Astrocyte (in vitro differentiated cells and primary cell): ENCODE results near the gene ARID5B. TPM values are rescaled to one million over a fixed set of nuclear protein-coding genes. Genes with fewer than 3 reads are reported as not detected.

Experiments
- DNase-seq: peaks from one replicate; pipeline ENCODE4 v3.0.0-alpha.2; 2010; ENCODE audit warnings: low read depth
- FAIRE-seq: peaks from 2 replicates; lab custom pipeline; 2011; peaks lifted over from hg19 to GRCh38; lab: Jason Lieb, UNC
- H2AFZ ChIP-seq: 2 replicates; pipeline ENCODE4 v1.6.0; 2012; ENCODE audit warnings: low read depth, low read length, inconsistent platforms
- H3K27ac ChIP-seq: 2 replicates; pipeline ENCODE4 v1.5.1; 2011; ENCODE audit warnings: low read depth, low read length, inconsistent platforms
- H3K27me3 ChIP-seq: 2 replicates; pipeline ENCODE4 v1.6.0; 2011; ENCODE audit warnings: low read length, inconsistent platforms; ENCODE audit not compliant: insufficient read depth
- H3K36me3 ChIP-seq: 2 replicates; pipeline ENCODE4 v1.5.1; 2011; ENCODE audit warnings: low read length, inconsistent platforms; ENCODE audit not compliant: insufficient read depth
- H3K4me1 ChIP-seq: 2 replicates; pipeline ENCODE4 v1.5.1; 2011; ENCODE audit warnings: low read length, inconsistent platforms; ENCODE audit not compliant: insufficient read depth
- H3K4me2 ChIP-seq: 2 replicates; pipeline ENCODE4 v1.6.0; 2012; ENCODE audit warnings: low read length, inconsistent platforms
- H3K4me3 ChIP-seq: 2 replicates; pipeline ENCODE4 v1.5.1; 2011; ENCODE audit warnings: low read depth, mild to moderate bottlenecking, low read length, inconsistent platforms; ENCODE audit not compliant: insufficient read depth
- H3K79me2 ChIP-seq: 2 replicates; pipeline ENCODE4 v1.6.0; 2012; ENCODE audit warnings: mild to moderate bottlenecking, low read length, inconsistent platforms; ENCODE audit not compliant: insufficient read depth
- H3K9ac ChIP-seq: 2 replicates; pipeline ENCODE4 v1.6.0; 2012; ENCODE audit warnings: mild to moderate bottlenecking, low read length, inconsistent platforms
- H3K9me3 ChIP-seq: 2 replicates; pipeline ENCODE4 v1.5.1; 2012; ENCODE audit warnings: low read depth, mild to moderate bottlenecking, low read length, inconsistent platforms; ENCODE audit not compliant: insufficient read depth
- H4K20me1 ChIP-seq: 2 replicates; pipeline ENCODE4 v1.6.0; 2012; ENCODE audit warnings: low read length, inconsistent platforms; ENCODE audit not compliant: insufficient read depth
- H3K27ac Mint-ChIP-seq: one replicate; pipeline ENCODE4 v1.8.0; 2021; ENCODE audit warnings: mild to moderate bottlenecking, mixed read lengths; ENCODE audit not compliant: unreplicated experiment
- H3K27me3 Mint-ChIP-seq: one replicate; pipeline ENCODE4 v1.8.0; 2021; ENCODE audit warnings: low read depth, mixed read lengths; ENCODE audit not compliant: unreplicated experiment
- H3K36me3 Mint-ChIP-seq: one replicate; pipeline ENCODE4 v1.8.0; 2021; ENCODE audit warnings: low read depth, mixed read lengths; ENCODE audit not compliant: unreplicated experiment
- H3K4me1 Mint-ChIP-seq: one replicate; pipeline ENCODE4 v1.8.0; 2021; ENCODE audit warnings: low read depth, mixed read lengths; ENCODE audit not compliant: unreplicated experiment
- H3K4me3 Mint-ChIP-seq: one replicate; pipeline ENCODE4 v1.8.0; 2021; ENCODE audit warnings: mild to moderate bottlenecking, moderate library complexity, mixed read lengths; ENCODE audit not compliant: unreplicated experiment
- H3K9me3 Mint-ChIP-seq: one replicate; pipeline ENCODE4 v1.8.0; 2021; ENCODE audit warnings: mild to moderate bottlenecking, mixed read lengths; ENCODE audit not compliant: unreplicated experiment
- CTCF ChIP-seq: IDR thresholded peaks from 2 replicates; pipeline ENCODE4 v1.5.1; 2011; ENCODE audit warnings: low read depth, mild to moderate bottlenecking, inconsistent platforms, low read length, moderate library complexity; ENCODE audit not compliant: insufficient read depth
- EZH2 ChIP-seq: IDR thresholded peaks from 2 replicates; pipeline ENCODE4 v1.6.1; 2012; ENCODE audit warnings: mild to moderate bottlenecking, low read length, inconsistent platforms; ENCODE audit not compliant: insufficient read depth
- total RNA-seq: library from RNA; stranded (reverse); gene quantifications from 2 replicates; pipeline ENCODE4 v1.2.1, GENCODE V29; 2021

Gene ARID5B
- total RNA-seq, 1 donor from 2014 or later: 66.0 TPM

- Histone ChIP-seq H3K4me3 (no peak overlapping the region), H3K36me3 (peaks cover 2% of the 10 kb centered on the region), H3K79me2 (peaks cover 10% of the 10 kb centered on the region), H3K27me3 (no peaks in the 10 kb centered on the region), H3K9me3 (no peaks in the 10 kb centered on the region), H2AFZ (no peak overlapping the region), H3K9ac (no peak overlapping the region), H3K4me1 (peaks cover 15% of the 10 kb centered on the region), H4K20me1 (no peaks in the 10 kb centered on the region), H3K4me2 (no peak overlapping the region), H3K27ac (no peak overlapping the region)
- Mint-ChIP-seq H3K4me1 (peaks cover 12% of the 10 kb centered on the region), H3K9me3 (no peaks in the 10 kb centered on the region), H3K36me3 (peaks cover 10% of the 10 kb centered on the region), H3K27me3 (no peaks in the 10 kb centered on the region), H3K4me3 (no peak overlapping the region), H3K27ac (no peak overlapping the region)
- FAIRE-seq (no peak), DNase-seq (no peak)
- TF ChIP-seq EZH2: no peak
- TF ChIP-seq CTCF: no peak
Measured at GRCh38 chr10:62014510-62014909, 113.0 kb downstream of the ARID5B start.

GRCh38 chr10:62015994-62016393 lies 114.5 kb downstream of the ARID5B start:
- DNase-seq: no peak
- H3K27ac ChIP-seq: no peak overlapping the region
- peaks cover 10% of the 10 kb centered on the region for H3K79me2 ChIP-seq
- TF ChIP-seq CTCF: no peak
- TF ChIP-seq EZH2: no peak
- Mint-ChIP-seq H3K4me1 (peaks cover 14% of the 10 kb centered on the region), H3K4me3 (no peak overlapping the region), H3K27me3 (no peaks in the 10 kb centered on the region), H3K27ac (no peak overlapping the region), H3K36me3 (peaks cover 6% of the 10 kb centered on the region), H3K9me3 (no peaks in the 10 kb centered on the region)
- H3K9ac ChIP-seq: no peak overlapping the region
- H3K9me3 ChIP-seq: no peaks in the 10 kb centered on the region
- H3K36me3 ChIP-seq: peaks cover 2% of the 10 kb centered on the region
- FAIRE-seq: peak; percentile 49
- peaks cover 27% of the 10 kb centered on the region for H3K4me1 ChIP-seq
- H3K4me3 ChIP-seq: no peak overlapping the region
- peak overlapping the region; percentile 3 for H3K4me2 ChIP-seq
- no peaks in the 10 kb centered on the region for H3K27me3 ChIP-seq
- no peaks in the 10 kb centered on the region for H4K20me1 ChIP-seq
- no peak overlapping the region for H2AFZ ChIP-seq

GRCh38 chr10:62016623-62017490 lies 115.4 kb downstream of the ARID5B start:
- H3K9me3 ChIP-seq: no peaks in the 10 kb centered on the region
- TF ChIP-seq EZH2: no peak
- no peak for TF ChIP-seq CTCF
- peaks cover 14% of the 10 kb centered on the region for H3K4me1 Mint-ChIP-seq
- H3K27ac ChIP-seq: peak overlapping the region; percentile 35
- peak; percentile 67 for DNase-seq
- H3K36me3 ChIP-seq: peaks cover 2% of the 10 kb centered on the region
- no peak overlapping the region for H3K27ac Mint-ChIP-seq
- no peak overlapping the region for H3K9ac ChIP-seq
- no peaks in the 10 kb centered on the region for H4K20me1 ChIP-seq
- peak overlapping the region; percentile 3 for H3K4me2 ChIP-seq
- peaks cover 27% of the 10 kb centered on the region for H3K4me1 ChIP-seq
- FAIRE-seq: peak; percentile 32
- no peaks in the 10 kb centered on the region for H3K27me3 Mint-ChIP-seq
- no peak overlapping the region for H2AFZ ChIP-seq
- peaks cover 14% of the 10 kb centered on the region for H3K79me2 ChIP-seq
- H3K36me3 Mint-ChIP-seq: peaks cover 2% of the 10 kb centered on the region
- H3K9me3 Mint-ChIP-seq: no peaks in the 10 kb centered on the region
- H3K4me3 ChIP-seq: no peak overlapping the region
- H3K4me3 Mint-ChIP-seq: no peak overlapping the region
- H3K27me3 ChIP-seq: no peaks in the 10 kb centered on the region
